Activated CD8-positive, alpha-beta T cell treated with anti-CD3 and anti-CD28 coated beads for 36 hours (primary cell): ENCODE measurements around the gene NEURL1. TPM values are rescaled to one million over a fixed set of nuclear protein-coding genes. Genes with fewer than 3 reads are reported as not detected.
A peak's percentile ranks its signal among the peaks of the same experiment; 100 is the strongest.

ENCODE experiments used
- ATAC-seq: fragments of 200-7000 bp; cut with Tn5 transposase; one replicate; pipeline ENCODE4 v1.10.0; 2021; ENCODE audit warnings: mild to moderate bottlenecking, moderate library complexity
- CTCF ChIA-PET: fragments of 350-600 bp; sonication (Branson Sonifier 250); formaldehyde crosslinking; loops from one replicate; lab custom pipeline; 2021; ENCODE audit warnings: antibody characterized with exemption; lab: Charles Lee
- POLR2A ChIA-PET: fragments of 350-600 bp; sonication (Branson Sonifier 250); formaldehyde crosslinking; loops from one replicate; lab custom pipeline; 2021; ENCODE audit warnings: antibody characterized with exemption; lab: Charles Lee
- DNase-seq: peaks from one replicate; pipeline ENCODE4 v3.0.0-alpha.2; 2020
- H3K27ac Mint-ChIP-seq: one replicate; pipeline ENCODE4 v1.8.0; 2021; ENCODE audit warnings: mild to moderate bottlenecking, mixed read lengths
- H3K27me3 Mint-ChIP-seq: one replicate; pipeline ENCODE4 v1.8.0; 2021; ENCODE audit warnings: mixed read lengths
- H3K36me3 Mint-ChIP-seq: one replicate; pipeline ENCODE4 v1.8.0; 2021; ENCODE audit warnings: low read depth, mixed read lengths
- H3K4me1 Mint-ChIP-seq: one replicate; pipeline ENCODE4 v1.8.0; 2021; ENCODE audit warnings: low read depth, mixed read lengths
- H3K4me3 Mint-ChIP-seq: one replicate; pipeline ENCODE4 v1.8.0; 2021; ENCODE audit warnings: mild to moderate bottlenecking, moderate library complexity, mixed read lengths
- H3K9me3 Mint-ChIP-seq: one replicate; pipeline ENCODE4 v1.8.0; 2021; ENCODE audit warnings: mixed read lengths
- CTCF ChIP-seq: fragments of 200-600 bp; IDR thresholded peaks from one replicate; pipeline ENCODE4 v1.8.0; 2022; ENCODE audit warnings: antibody characterized with exemption, mild to moderate bottlenecking
- intact Hi-C: fragments of 100-400 bp; cut with micrococcal nuclease; formaldehyde crosslinking; loops from one replicate; pipeline ENCODE4 v1.10.0; 2022
- total RNA-seq, 2 experiments: library from RNA; stranded (reverse); gene quantifications; one replicate each; pipeline ENCODE4 v1.2.3, GENCODE V29; 2021

Gene NEURL1
- total RNA-seq, 2 experiments from 2014 or later, result 1.7 to 1.9 TPM

- H3K4me3 Mint-ChIP-seq, result peak overlapping the region; percentile 46
- POLR2A ChIA-PET, result interaction anchor here (1.5 to 2.0 kb wide), 2 partner anchors 20 to 27 kb away, joined by 3 to 7 read pairs; partner anchors contain the start of gene CALHM2
- no peak for TF ChIP-seq CTCF
- DNase-seq (no peak), ATAC-seq (no peak)
- H3K4me1 Mint-ChIP-seq, result peaks cover 19% of the 10 kb centered on the region
- peak overlapping the region; percentile 88 for H3K27ac Mint-ChIP-seq
- intact Hi-C loops, result no loop called here
- H3K36me3 Mint-ChIP-seq, result no peaks in the 10 kb centered on the region
- no peaks in the 10 kb centered on the region for H3K27me3 Mint-ChIP-seq
- CTCF ChIA-PET, result interaction anchor here (1.0 to 7.0 kb wide), 4 partner anchors 9 to 28 kb away, joined by 3 to 42 read pairs (median 5); no protein-coding TSS in a partner anchor
- no peaks in the 10 kb centered on the region for H3K9me3 Mint-ChIP-seq
Measured at GRCh38 chr10:103472005-103472404, 21.5 kb upstream of the NEURL1 start.

- CTCF ChIA-PET, result interaction anchor here (7.0 kb wide), 1 partner anchor 12 kb away, joined by 42 read pairs; no protein-coding TSS in a partner anchor
- peaks cover 16% of the 10 kb centered on the region for H3K4me1 Mint-ChIP-seq
Measured at GRCh38 chr10:103473261-103473671, 20.2 kb upstream of the NEURL1 start.

GRCh38 chr10:103474077-103474476, 19.4 kb upstream of the NEURL1 start:
- DNase-seq (no peak), ATAC-seq (no peak)
- Mint-ChIP-seq H3K27me3 (no peaks in the 10 kb centered on the region), H3K36me3 (no peaks in the 10 kb centered on the region), H3K9me3 (no peaks in the 10 kb centered on the region), H3K4me3 (no peak overlapping the region), H3K27ac (no peak overlapping the region), H3K4me1 (peaks cover 16% of the 10 kb centered on the region)
- CTCF ChIA-PET, result interaction anchor here (1.4 to 7.0 kb wide), 3 partner anchors 9 to 91 kb away, joined by 3 to 42 read pairs (median 6); no protein-coding TSS in a partner anchor
- TF ChIP-seq CTCF, result no peak
- POLR2A ChIA-PET, result interaction anchor here (1.6 to 1.9 kb wide), 2 partner anchors 23 to 49 kb away, joined by 4 to 6 read pairs; no protein-coding TSS in a partner anchor
- intact Hi-C loops, result no loop called here

More at GRCh38 chr10:103473261-103473671, 20.2 kb upstream of the NEURL1 start:
- no peak for TF ChIP-seq CTCF
- ATAC-seq, result no peak
- Mint-ChIP-seq H3K9me3 (no peaks in the 10 kb centered on the region), H3K27ac (no peak overlapping the region), H3K4me3 (no peak overlapping the region), H3K36me3 (no peaks in the 10 kb centered on the region), H3K27me3 (no peaks in the 10 kb centered on the region)
- DNase-seq, result no peak
- intact Hi-C loops, result no loop called here
- POLR2A ChIA-PET, result interaction anchor here (1.6 kb wide), 1 partner anchor 49 kb away, joined by 4 read pairs; no protein-coding TSS in a partner anchor

- POLR2A ChIA-PET, result interaction anchor here (0.8 to 1.9 kb wide), 3 partner anchors 23 to 80 kb away, joined by 4 to 8 read pairs (median 6); partner anchors contain the start of genes ATP5MK and CALHM2
- no peak for ATAC-seq
Measured at GRCh38 chr10:103475437-103475836, 18.1 kb upstream of the NEURL1 start.

More at GRCh38 chr10:103475437-103475836, 18.1 kb upstream of the NEURL1 start:
- Mint-ChIP-seq H3K27me3 (no peaks in the 10 kb centered on the region), H3K4me3 (no peak overlapping the region), H3K36me3 (no peaks in the 10 kb centered on the region), H3K4me1 (peaks cover 15% of the 10 kb centered on the region), H3K9me3 (no peaks in the 10 kb centered on the region), H3K27ac (no peak overlapping the region)
- TF ChIP-seq CTCF, result no peak
- no peak for DNase-seq
- intact Hi-C loops, result no loop called here
- CTCF ChIA-PET, result interaction anchor here (0.9 to 7.0 kb wide), 9 partner anchors 10 to 90 kb away, joined by 3 to 42 read pairs (median 4); no protein-coding TSS in a partner anchor
